Smooth muscle cell (in vitro differentiated cells): Measurements from ENCODE around the gene IL1F10. TPM values are rescaled to one million over a fixed set of nuclear protein-coding genes. Genes with fewer than 3 reads are reported as not detected.

Experiments
- DNase-seq: peaks from one replicate; lab custom pipeline; 2025; ENCODE audit not compliant: unreplicated experiment; lab: John Stamatoyannopoulos, UW
- H2AFZ ChIP-seq: fragments of 200-600 bp; sonication (generic); 2 replicates; pipeline ENCODE4 v1.6.0; 2016; ENCODE audit warnings: antibody characterized with exemption, low read depth, mild to moderate bottlenecking
- H3F3A ChIP-seq: fragments of 200-600 bp; sonication (generic); 2 replicates; pipeline ENCODE4 v1.6.0; 2017; ENCODE audit warnings: antibody characterized with exemption, low read depth
- H3K27ac ChIP-seq: fragments of 200-600 bp; sonication (generic); 2 replicates; pipeline ENCODE4 v1.5.1; 2016; ENCODE audit warnings: low read depth, mild to moderate bottlenecking
- H3K27me3 ChIP-seq: fragments of 200-600 bp; sonication (generic); 2 replicates; pipeline ENCODE4 v1.6.1; 2016; ENCODE audit warnings: low read depth, mild to moderate bottlenecking
- H3K36me3 ChIP-seq: fragments of 200-600 bp; sonication (generic); 2 replicates; pipeline ENCODE4 v1.5.1; 2016; ENCODE audit warnings: low read depth
- H3K4me1 ChIP-seq: fragments of 200-600 bp; sonication (generic); 2 replicates; pipeline ENCODE4 v1.5.1; 2016; ENCODE audit warnings: low read depth
- H3K4me2 ChIP-seq: fragments of 200-600 bp; sonication (generic); 2 replicates; pipeline ENCODE4 v1.6.0; 2016; ENCODE audit warnings: mild to moderate bottlenecking
- H3K4me3 ChIP-seq: fragments of 200-600 bp; sonication (generic); 2 replicates; pipeline ENCODE4 v1.5.1; 2016; ENCODE audit warnings: mild to moderate bottlenecking
- H3K79me2 ChIP-seq: fragments of 200-600 bp; sonication (generic); 2 replicates; pipeline ENCODE4 v1.6.0; 2016; ENCODE audit warnings: low read depth, mild to moderate bottlenecking
- H3K9ac ChIP-seq: fragments of 200-600 bp; sonication (generic); 2 replicates; pipeline ENCODE4 v1.6.0; 2016; ENCODE audit warnings: low read depth
- H3K9me3 ChIP-seq: fragments of 200-600 bp; sonication (generic); replicated peaks from 2 replicates; pipeline ENCODE4 v1.5.1; 2016; ENCODE audit warnings: low read depth
- H4K20me1 ChIP-seq: fragments of 200-600 bp; sonication (generic); 2 replicates; pipeline ENCODE4 v1.6.0; 2016; ENCODE audit warnings: low read depth
- WGBS: methylation state at CpG from one replicate; pipeline ENCODE4 v1.1.7; 2016; ENCODE audit warnings: low lambda C conversion rate; 5-methylcytosine and 5-hydroxymethylcytosine counted together
- polyA plus RNA-seq: library from polyadenylated mRNA; unstranded; fragments of >200 nt; fragmentation: Nextera tagmentation; extraction: Ambion mirVana; gene quantifications from 2 replicates; pipeline ENCODE4 v1.2.1, GENCODE V29; 2016
- total RNA-seq: library from RNA; depleted of rRNA; stranded (reverse); fragments of >200 nt; gene quantifications from 2 replicates; pipeline ENCODE4 v1.2.3, GENCODE V29; 2014
- TF ChIP-seq, protein P1 (sequence below): fragments of 200-600 bp; sonication (generic); IDR thresholded peaks from 2 replicates; pipeline ENCODE4 v1.5.1; 2017; ENCODE audit warnings: borderline replicate concordance, mild to moderate bottlenecking, antibody characterized with exemption; ENCODE audit not compliant: insufficient read depth, poor library complexity, severe bottlenecking

The IL1F10 gene
- total and polyA plus RNA-seq, 2 experiments from 2014 or later, result not detected

DNA sequence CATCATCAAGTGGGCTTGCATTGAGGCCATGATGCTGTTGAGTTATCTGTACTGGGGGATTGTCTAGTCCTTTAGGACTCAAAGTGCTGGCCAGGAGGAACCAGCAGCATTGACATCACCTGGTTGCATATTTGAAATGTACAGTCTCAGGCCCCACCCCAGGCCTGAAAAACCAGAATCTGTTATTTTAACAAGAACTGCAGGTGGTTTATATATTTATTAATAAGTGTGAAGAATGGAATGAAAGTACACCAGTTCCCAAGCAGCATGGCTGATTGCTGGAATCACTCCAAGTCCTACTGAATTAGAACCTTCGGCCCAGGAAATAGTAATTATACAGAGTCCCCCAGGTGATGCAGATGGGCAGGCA is 2.8 kb downstream of the IL1F10 start:
- no peak for DNase-seq
- H3K4me3 ChIP-seq, result no peak overlapping the region
- H3F3A ChIP-seq, result no peaks in the 10 kb centered on the region
- no peaks in the 10 kb centered on the region for H4K20me1 ChIP-seq
- H3K4me1 ChIP-seq, result no peaks in the 10 kb centered on the region
- no peaks in the 10 kb centered on the region for H3K79me2 ChIP-seq
- H3K4me2 ChIP-seq, result no peak overlapping the region
- 97% methylated on average over 1 of the region's 1 CpG for WGBS
- no peaks in the 10 kb centered on the region for H3K9me3 ChIP-seq
- H3K36me3 ChIP-seq, result no peaks in the 10 kb centered on the region
- H3K27ac ChIP-seq, result no peak overlapping the region
- TF ChIP-seq, protein P1, sequence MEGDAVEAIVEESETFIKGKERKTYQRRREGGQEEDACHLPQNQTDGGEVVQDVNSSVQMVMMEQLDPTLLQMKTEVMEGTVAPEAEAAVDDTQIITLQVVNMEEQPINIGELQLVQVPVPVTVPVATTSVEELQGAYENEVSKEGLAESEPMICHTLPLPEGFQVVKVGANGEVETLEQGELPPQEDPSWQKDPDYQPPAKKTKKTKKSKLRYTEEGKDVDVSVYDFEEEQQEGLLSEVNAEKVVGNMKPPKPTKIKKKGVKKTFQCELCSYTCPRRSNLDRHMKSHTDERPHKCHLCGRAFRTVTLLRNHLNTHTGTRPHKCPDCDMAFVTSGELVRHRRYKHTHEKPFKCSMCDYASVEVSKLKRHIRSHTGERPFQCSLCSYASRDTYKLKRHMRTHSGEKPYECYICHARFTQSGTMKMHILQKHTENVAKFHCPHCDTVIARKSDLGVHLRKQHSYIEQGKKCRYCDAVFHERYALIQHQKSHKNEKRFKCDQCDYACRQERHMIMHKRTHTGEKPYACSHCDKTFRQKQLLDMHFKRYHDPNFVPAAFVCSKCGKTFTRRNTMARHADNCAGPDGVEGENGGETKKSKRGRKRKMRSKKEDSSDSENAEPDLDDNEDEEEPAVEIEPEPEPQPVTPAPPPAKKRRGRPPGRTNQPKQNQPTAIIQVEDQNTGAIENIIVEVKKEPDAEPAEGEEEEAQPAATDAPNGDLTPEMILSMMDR, result no peak
- peaks cover 17% of the 10 kb centered on the region for H3K27me3 ChIP-seq
- H2AFZ ChIP-seq, result no peak overlapping the region
- H3K9ac ChIP-seq, result no peak overlapping the region

DNA sequence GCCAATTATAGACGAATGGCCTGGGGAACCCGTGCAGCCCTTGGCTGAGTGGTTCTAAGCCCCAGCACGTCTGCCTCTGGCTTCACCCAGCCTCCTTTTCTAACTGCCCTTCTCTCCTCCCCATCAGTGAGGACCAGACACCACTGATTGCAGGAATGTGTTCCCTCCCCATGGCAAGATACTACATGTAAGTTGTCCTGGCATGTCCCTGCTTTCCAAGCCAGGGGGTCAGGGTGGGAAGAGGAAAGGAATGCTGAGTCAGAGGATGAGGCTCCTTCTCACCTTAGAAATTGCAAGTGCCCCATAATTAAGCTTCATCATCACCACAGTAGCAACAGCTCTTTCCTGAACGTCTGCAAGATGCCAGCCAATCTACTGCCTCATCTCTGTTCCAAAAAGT is 4.8 kb downstream of the IL1F10 start:
- H3K9ac ChIP-seq, result no peak overlapping the region
- H3F3A ChIP-seq, result no peaks in the 10 kb centered on the region
- H3K4me3 ChIP-seq, result no peak overlapping the region
- DNase-seq, result no peak
- no peaks in the 10 kb centered on the region for H3K79me2 ChIP-seq
- H3K4me2 ChIP-seq, result no peak overlapping the region
- H4K20me1 ChIP-seq, result no peaks in the 10 kb centered on the region
- H3K36me3 ChIP-seq, result no peaks in the 10 kb centered on the region
- TF ChIP-seq, protein P1, result no peak
- H3K27me3 ChIP-seq, result peaks cover 21% of the 10 kb centered on the region
- H3K4me1 ChIP-seq, result no peaks in the 10 kb centered on the region
- H3K9me3 ChIP-seq, result no peaks in the 10 kb centered on the region
- no peak overlapping the region for H2AFZ ChIP-seq
- 38% methylated on average over 4 of the region's 4 CpGs for WGBS
- no peak overlapping the region for H3K27ac ChIP-seq

DNA sequence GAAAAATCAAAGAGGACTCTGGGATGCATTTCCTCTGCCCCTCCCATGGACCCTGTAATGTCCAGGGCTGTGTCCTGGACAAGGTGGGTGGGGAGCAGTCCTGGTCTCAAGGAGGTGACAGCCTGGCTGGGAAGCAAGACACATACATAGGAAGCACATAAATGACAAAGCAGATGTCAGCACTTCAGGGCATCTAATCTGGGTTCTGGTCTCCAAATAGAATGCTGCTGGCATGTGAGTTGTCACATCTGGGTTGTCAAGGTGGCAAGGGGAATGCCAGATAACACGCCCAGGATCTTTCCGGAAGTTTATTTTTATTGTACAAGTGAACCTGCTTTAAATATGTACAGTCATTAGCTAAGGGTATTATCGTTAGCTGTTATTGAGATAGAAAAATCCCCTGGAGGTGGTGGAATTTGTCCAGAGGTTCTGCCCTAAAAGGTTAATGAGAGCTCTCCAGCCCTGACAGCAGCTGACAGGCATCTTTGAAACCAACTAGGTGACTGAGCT is 5.6 kb downstream of the IL1F10 start:
- H3K4me1 ChIP-seq, result no peaks in the 10 kb centered on the region
- H3F3A ChIP-seq, result no peaks in the 10 kb centered on the region
- no peak overlapping the region for H2AFZ ChIP-seq
- no peak for DNase-seq
- no peaks in the 10 kb centered on the region for H3K36me3 ChIP-seq
- H4K20me1 ChIP-seq, result no peaks in the 10 kb centered on the region
- peaks cover 24% of the 10 kb centered on the region for H3K27me3 ChIP-seq
- no peak overlapping the region for H3K9ac ChIP-seq
- no peak overlapping the region for H3K27ac ChIP-seq
- H3K4me2 ChIP-seq, result no peak overlapping the region
- no peaks in the 10 kb centered on the region for H3K9me3 ChIP-seq
- WGBS, result 58% methylated on average over 3 of the region's 3 CpGs
- no peaks in the 10 kb centered on the region for H3K79me2 ChIP-seq
- H3K4me3 ChIP-seq, result no peak overlapping the region
- TF ChIP-seq, protein P1, result no peak

DNA sequence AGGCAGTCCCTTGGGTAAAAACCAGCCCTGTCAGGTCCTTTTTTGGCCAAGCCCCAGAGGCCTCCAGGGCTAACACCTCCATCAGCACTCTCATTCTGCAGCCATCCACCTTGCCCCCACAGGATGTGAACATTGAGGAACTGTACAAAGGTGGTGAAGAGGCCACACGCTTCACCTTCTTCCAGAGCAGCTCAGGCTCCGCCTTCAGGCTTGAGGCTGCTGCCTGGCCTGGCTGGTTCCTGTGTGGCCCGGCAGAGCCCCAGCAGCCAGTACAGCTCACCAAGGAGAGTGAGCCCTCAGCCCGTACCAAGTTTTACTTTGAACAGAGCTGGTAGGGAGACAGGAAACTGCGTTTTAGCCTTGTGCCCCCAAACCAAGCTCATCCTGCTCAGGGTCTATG is 7.3 kb downstream of the IL1F10 start:
- TF ChIP-seq, protein P1, result no peak
- Histone ChIP-seq H3K9ac (no peak overlapping the region), H3K4me3 (no peak overlapping the region), H3K27ac (no peak overlapping the region), H2AFZ (no peak overlapping the region), H3F3A (peaks cover 4% of the 10 kb centered on the region), H3K79me2 (no peaks in the 10 kb centered on the region), H3K4me2 (no peak overlapping the region), H3K4me1 (no peaks in the 10 kb centered on the region), H3K9me3 (no peaks in the 10 kb centered on the region), H3K36me3 (no peaks in the 10 kb centered on the region), H4K20me1 (no peaks in the 10 kb centered on the region), H3K27me3 (peaks cover 25% of the 10 kb centered on the region)
- WGBS, result 83% methylated on average over 5 of the region's 5 CpGs
- DNase-seq, result no peak
